ENCODE data around the gene AP2A1. TPM values are rescaled to one million over a fixed set of nuclear protein-coding genes. Genes with fewer than 3 reads are reported as not detected.
A peak's percentile ranks its signal among the peaks of the same experiment; 100 is the strongest.

Gene AP2A1
- total and polyA plus RNA-seq, 9 of the 15 experiments (the other 6 are each of a cell fraction or from before 2014, with no cell fraction given): 0.55 to 150 (median 31.9) TPM

- H4K20me1 ChIP-seq (replicated peaks; ENCODE audit: control insufficient read depth, insufficient read depth, low read length): no peaks in the 10 kb centered on the region
- peaks cover 43 to 51% of the 10 kb centered on the region in 2 experiments for H3K4me1 ChIP-seq (replicated peaks in 1 of 2; ENCODE audit: control insufficient read depth in 2 of 2, insufficient read depth in 2 of 2, low read length in 2 of 2)
- peak overlapping the region; percentile 93 for H3K4me2 ChIP-seq (ENCODE audit: insufficient read depth, low read length)
- peak; percentile 99 to 100 (median 99) for DNase-seq (ENCODE audit: extremely low read depth in 1 of 4, low spot score in 3 of 4)
- H3K9ac ChIP-seq (ENCODE audit: insufficient read depth in 1 of 2, low read depth in 2 of 2, low read length in 2 of 2): peak overlapping the region; percentile 82 to 89
- H2AFZ ChIP-seq (ENCODE audit: low read depth, low read length): peak overlapping the region; percentile 89
- H3K36me3 ChIP-seq (ENCODE audit: control insufficient read depth, insufficient read depth, low read length): peaks cover 25% of the 10 kb centered on the region
- H3K9me3 ChIP-seq (replicated peaks; ENCODE audit: control insufficient read depth, insufficient read depth, low read depth, low read length): no peaks in the 10 kb centered on the region
- ATAC-seq: peak; percentile 91
- H3K4me3 ChIP-seq: peak overlapping the region; percentile 32
- intact Hi-C loops (cut with micrococcal nuclease): loop anchor here (1.0 to 5.0 kb wide), 4 partner anchors 41 to 270 kb away; partner anchors contain the start of genes PNKP, PRMT1 and RPS11
- ChIA-PET POLR2A (interaction anchor here (0.7 to 1.8 kb wide), 3 partner anchors 10 to 89 kb away, joined by 3 to 8 read pairs (median 6); no protein-coding TSS in a partner anchor), CTCF (ENCODE audit: low intra/inter-chr PET ratio) (no interaction called here)
- in situ Hi-C loops (cut with MboI): no loop called here
- TSS peak; percentile 96 for BruUV-seq (replicated peaks)
- FAIRE-seq: peak; percentile 100
- H3K27ac ChIP-seq (ENCODE audit: extremely low read depth, low read depth, low read length): peak overlapping the region; percentile 92
- H3K9me1 ChIP-seq (ENCODE audit: control insufficient read depth, insufficient read depth, low read length): no peaks in the 10 kb centered on the region
- no peaks in the 10 kb centered on the region for H3K27me3 ChIP-seq (ENCODE audit: control insufficient read depth in 2 of 2, insufficient read depth in 2 of 2, low read length in 2 of 2)
- under 1% methylated on average over 39 of the region's 53 CpGs for WGBS (ENCODE audit: insufficient coverage, low coverage, missing lambda C conversion rate)
- peaks cover 47% of the 10 kb centered on the region for H3K79me2 ChIP-seq (ENCODE audit: control insufficient read depth, insufficient read depth, low read length)
- TF ChIP-seq EGR1 (conservative IDR thresholded peaks at IDR 0.05) (peak; percentile 66), ZC3H8 (IDR thresholded peaks at IDR 0.05) (no peak), IRF2 (CRISPR knock-in tag; IDR thresholded peaks at IDR 0.05) (no peak), FOS (IDR thresholded peaks at IDR 0.05; ENCODE audit: extremely low read depth, insufficient read length) (peak; percentile 96), IFI16 (CRISPR knock-in tag; IDR thresholded peaks at IDR 0.05) (no peak), SMAD3 (CRISPR knock-in tag; conservative IDR thresholded peaks at IDR 0.05) (no peak), OTX1 (CRISPR knock-in tag; IDR thresholded peaks at IDR 0.05) (no peak), MCM7 (IDR thresholded peaks at IDR 0.05) (no peak), CBFA2T3 (IDR thresholded peaks at IDR 0.05) (peak; percentile 26; the same call in 1 of the 2 replicates), CBFB (CRISPR knock-in tag; IDR thresholded peaks at IDR 0.05) (no peak), NRF1 (conservative IDR thresholded peaks at IDR 0.05 in 1 of 2, IDR thresholded peaks at IDR 0.05 in 1 of 2) (peak; percentile 95 to 96), HEY1 (CRISPR knock-in tag; IDR thresholded peaks at IDR 0.05; ENCODE audit: borderline replicate concordance) (no peak), ZNF224 (CRISPR knock-in tag; IDR thresholded peaks at IDR 0.05) (no peak), ZNF277 (CRISPR knock-in tag; IDR thresholded peaks at IDR 0.05; ENCODE audit: borderline replicate concordance) (no peak), COPS2 (conservative IDR thresholded peaks at IDR 0.05) (no peak), CAMTA2 (CRISPR knock-in tag; conservative IDR thresholded peaks at IDR 0.05) (no peak), BCL6 (CRISPR knock-in tag; IDR thresholded peaks at IDR 0.05) (no peak), GABPB2 (CRISPR knock-in tag; conservative IDR thresholded peaks at IDR 0.05) (no peak), PURB (CRISPR knock-in tag; IDR thresholded peaks at IDR 0.05; ENCODE audit: low read depth) (no peak), L3MBTL2 (IDR thresholded peaks at IDR 0.05) (peak; percentile 67), SMAD1 (IDR thresholded peaks at IDR 0.05; ENCODE audit: low read depth, low read length, partially characterized antibody) (peak; percentile 28)
- TF ChIP-seq, protein P1, sequence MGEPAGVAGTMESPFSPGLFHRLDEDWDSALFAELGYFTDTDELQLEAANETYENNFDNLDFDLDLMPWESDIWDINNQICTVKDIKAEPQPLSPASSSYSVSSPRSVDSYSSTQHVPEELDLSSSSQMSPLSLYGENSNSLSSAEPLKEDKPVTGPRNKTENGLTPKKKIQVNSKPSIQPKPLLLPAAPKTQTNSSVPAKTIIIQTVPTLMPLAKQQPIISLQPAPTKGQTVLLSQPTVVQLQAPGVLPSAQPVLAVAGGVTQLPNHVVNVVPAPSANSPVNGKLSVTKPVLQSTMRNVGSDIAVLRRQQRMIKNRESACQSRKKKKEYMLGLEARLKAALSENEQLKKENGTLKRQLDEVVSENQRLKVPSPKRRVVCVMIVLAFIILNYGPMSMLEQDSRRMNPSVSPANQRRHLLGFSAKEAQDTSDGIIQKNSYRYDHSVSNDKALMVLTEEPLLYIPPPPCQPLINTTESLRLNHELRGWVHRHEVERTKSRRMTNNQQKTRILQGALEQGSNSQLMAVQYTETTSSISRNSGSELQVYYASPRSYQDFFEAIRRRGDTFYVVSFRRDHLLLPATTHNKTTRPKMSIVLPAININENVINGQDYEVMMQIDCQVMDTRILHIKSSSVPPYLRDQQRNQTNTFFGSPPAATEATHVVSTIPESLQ (CRISPR knock-in tag; IDR thresholded peaks at IDR 0.05): no peak
Observed at GRCh38 chr19:49766007-49766929, 533 bp upstream of the AP2A1 start.
